ENCODE measurements around the gene CBR3.

The CBR3 gene

DNA sequence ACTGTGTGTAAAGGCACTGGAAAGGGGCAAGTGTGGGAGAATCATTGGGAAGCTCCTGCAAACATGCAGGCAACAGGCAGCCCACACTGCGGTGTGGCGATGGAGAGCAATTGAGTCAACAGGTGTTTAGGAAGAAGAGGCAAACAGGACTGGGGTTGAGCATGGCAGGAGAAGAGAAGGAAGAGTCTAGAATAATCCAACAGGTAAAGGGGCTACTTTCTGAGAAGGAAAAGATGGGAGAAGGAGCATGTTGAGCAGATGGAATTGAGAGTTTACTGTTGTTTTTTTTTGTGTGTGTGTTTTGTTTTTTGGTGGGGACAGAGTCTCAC is 25.9 kb downstream of the CBR3 start:
- H3K27ac ChIP-seq (ENCODE audit: insufficient read depth in 1 of 2, low read depth in 1 of 2, low read length in 2 of 2, poor library complexity in 1 of 2, severe bottlenecking in 2 of 2), result no peak overlapping the region
- POLR2A ChIA-PET, result no interaction called here
- H3K27me3 ChIP-seq (replicated peaks in 2 of 5; ENCODE audit: control insufficient read depth in 4 of 5, insufficient read depth in 5 of 5, low read length in 4 of 5), result no peaks in the 10 kb centered on the region
- CTCF ChIA-PET, result interaction anchor here (0.7 kb wide), 1 partner anchor 15 kb away, joined by 3 read pairs; no protein-coding TSS in a partner anchor
- no peaks in the 10 kb centered on the region for H3K36me3 ChIP-seq (ENCODE audit: control insufficient read depth in 4 of 4, insufficient read depth in 4 of 4, low read length in 3 of 4)
- no peaks in the 10 kb centered on the region for H3K9me3 ChIP-seq (ENCODE audit: control extremely low read depth in 1 of 5, control insufficient read depth in 4 of 5, insufficient read depth in 2 of 5, low read depth in 1 of 5, low read length in 4 of 5)
- peaks cover 10 to 27% (median 17%) of the 10 kb centered on the region in 4 experiments for H3K4me1 ChIP-seq (ENCODE audit: control extremely low read depth in 1 of 4, control insufficient read depth in 4 of 4, insufficient read depth in 4 of 4, low read length in 3 of 4)
- H3K4me3 ChIP-seq (ENCODE audit: control insufficient read depth in 1 of 7, extremely low read depth in 1 of 7, insufficient read depth in 4 of 7, low read depth in 2 of 7, low read length in 6 of 7), result no peak overlapping the region
- WGBS (ENCODE audit: insufficient coverage), result 95% methylated on average over 2 of the region's 2 CpGs
- DNase-seq, result no peak

DNA sequence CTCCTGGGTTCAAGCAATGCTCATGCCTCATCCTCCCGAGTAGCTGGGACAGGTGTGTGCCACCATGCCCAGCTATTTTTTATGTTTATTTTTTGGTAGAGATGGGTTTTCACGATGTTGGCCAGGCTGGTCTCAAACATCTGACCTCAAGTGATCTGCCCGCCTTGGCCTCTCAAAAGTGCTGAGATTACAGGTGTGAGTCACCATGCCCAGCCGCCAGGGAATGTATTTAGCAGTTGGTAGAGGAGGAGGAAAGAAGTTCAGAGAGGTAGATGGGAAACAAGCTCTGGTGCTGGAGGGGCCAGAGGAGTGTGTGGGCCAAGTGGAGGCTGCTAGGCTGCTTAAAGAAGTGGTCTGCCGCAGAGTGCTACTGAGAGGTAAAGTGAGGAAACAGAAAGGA is 27.8 kb downstream of the CBR3 start:
- POLR2A ChIA-PET, result interaction anchor here (0.6 to 1.4 kb wide), 2 partner anchors 11 to 15 kb away, joined by 4 read pairs; no protein-coding TSS in a partner anchor

DNA sequence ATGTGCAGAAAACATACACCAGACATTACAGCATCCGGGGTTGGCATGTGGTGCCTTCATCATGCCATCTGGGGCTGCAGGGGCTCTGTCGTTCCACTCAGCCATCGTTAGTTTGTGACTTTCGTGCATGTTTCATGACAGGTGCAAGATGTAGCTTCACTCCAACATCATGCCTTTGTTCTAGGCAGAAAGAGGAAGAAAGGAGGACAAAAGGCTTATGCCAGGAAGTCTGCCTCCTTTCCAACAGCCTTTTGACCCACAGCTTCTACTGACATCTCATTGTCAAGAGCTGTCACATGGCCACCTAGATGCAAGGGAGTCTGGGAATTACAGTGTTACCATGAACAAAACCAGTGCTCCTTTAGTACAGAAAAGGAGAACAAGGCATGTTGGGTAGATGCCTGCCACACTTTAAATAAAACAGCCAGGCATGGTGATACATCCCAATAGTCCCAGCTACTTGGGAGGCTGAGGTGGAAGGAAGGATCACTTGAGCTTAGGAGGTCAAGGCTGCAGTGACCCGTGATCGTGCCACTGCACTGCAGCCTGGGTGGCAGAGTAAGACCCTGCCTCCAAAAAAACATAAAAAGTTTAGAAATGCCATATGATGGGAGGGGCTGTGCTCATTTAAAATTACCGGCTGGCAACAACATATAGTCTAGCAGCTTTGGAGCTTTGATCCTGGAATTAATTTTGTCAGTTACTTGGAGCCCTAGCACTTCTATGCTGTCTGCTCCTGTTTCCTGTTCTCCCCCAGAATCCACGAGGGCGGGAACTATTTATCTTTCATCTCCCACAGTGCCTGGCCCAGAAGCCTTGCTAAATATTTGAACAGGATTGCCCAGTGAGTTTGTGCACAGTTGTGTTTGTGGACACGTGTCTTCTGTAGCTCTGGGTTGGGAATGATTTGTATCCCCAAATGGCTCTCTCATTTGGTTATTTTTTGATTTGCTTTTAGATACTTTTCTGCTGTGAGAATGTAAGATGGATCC is 29.2 kb downstream of the CBR3 start:
- Histone ChIP-seq H3K36me3 (ENCODE audit: control insufficient read depth in 4 of 4, insufficient read depth in 4 of 4, low read length in 3 of 4) (peaks cover 0 to 6% (median 3%) of the 10 kb centered on the region in 4 experiments), H3K27ac (ENCODE audit: insufficient read depth in 1 of 2, low read depth in 1 of 2, low read length in 2 of 2, poor library complexity in 1 of 2, severe bottlenecking in 2 of 2) (no peak overlapping the region), H3K9me3 (ENCODE audit: control extremely low read depth in 1 of 5, control insufficient read depth in 4 of 5, insufficient read depth in 2 of 5, low read depth in 1 of 5, low read length in 4 of 5) (no peaks in the 10 kb centered on the region), H3K4me1 (ENCODE audit: control extremely low read depth in 1 of 4, control insufficient read depth in 4 of 4, insufficient read depth in 4 of 4, low read length in 3 of 4) (peaks cover 5 to 23% (median 11%) of the 10 kb centered on the region in 4 experiments), H3K4me3 (ENCODE audit: control insufficient read depth in 1 of 7, extremely low read depth in 1 of 7, insufficient read depth in 4 of 7, low read depth in 2 of 7, low read length in 6 of 7) (no peak overlapping the region), H3K27me3 (replicated peaks in 2 of 5; ENCODE audit: control insufficient read depth in 4 of 5, insufficient read depth in 5 of 5, low read length in 4 of 5) (no peaks in the 10 kb centered on the region)
- CTCF ChIA-PET, result interaction anchor here (1.0 to 2.6 kb wide), 4 partner anchors 9 to 14 kb away, joined by 3 to 9 read pairs (median 4); no protein-coding TSS in a partner anchor
- WGBS (ENCODE audit: insufficient coverage), result 72% methylated on average over 5 of the region's 10 CpGs
- POLR2A ChIA-PET, result interaction anchor here (0.6 to 1.4 kb wide), 2 partner anchors 10 to 35 kb away, joined by 3 to 4 read pairs; no protein-coding TSS in a partner anchor
- DNase-seq, result peak in 2 of 3 donors; percentile 17 to 31

More for the DNA sequence above, 27.8 kb downstream of the CBR3 start:
- CTCF ChIA-PET, result interaction anchor here (1.3 to 2.6 kb wide), 3 partner anchors 11 to 16 kb away, joined by 3 to 9 read pairs (median 4); no protein-coding TSS in a partner anchor
- Histone ChIP-seq H3K36me3 (ENCODE audit: control insufficient read depth in 4 of 4, insufficient read depth in 4 of 4, low read length in 3 of 4) (peaks cover 0 to 3% (median 1%) of the 10 kb centered on the region in 4 experiments), H3K27ac (ENCODE audit: insufficient read depth in 1 of 2, low read depth in 1 of 2, low read length in 2 of 2, poor library complexity in 1 of 2, severe bottlenecking in 2 of 2) (no peak overlapping the region), H3K27me3 (replicated peaks in 2 of 5; ENCODE audit: control insufficient read depth in 4 of 5, insufficient read depth in 5 of 5, low read length in 4 of 5) (no peaks in the 10 kb centered on the region), H3K4me1 (ENCODE audit: control extremely low read depth in 1 of 4, control insufficient read depth in 4 of 4, insufficient read depth in 4 of 4, low read length in 3 of 4) (peaks cover 6 to 24% (median 12%) of the 10 kb centered on the region in 4 experiments), H3K9me3 (ENCODE audit: control extremely low read depth in 1 of 5, control insufficient read depth in 4 of 5, insufficient read depth in 2 of 5, low read depth in 1 of 5, low read length in 4 of 5) (no peaks in the 10 kb centered on the region), H3K4me3 (ENCODE audit: control insufficient read depth in 1 of 7, extremely low read depth in 1 of 7, insufficient read depth in 4 of 7, low read depth in 2 of 7, low read length in 6 of 7) (no peak overlapping the region)
- no peak for DNase-seq
- WGBS (ENCODE audit: insufficient coverage), result 96% methylated on average over 4 of the region's 5 CpGs

DNA sequence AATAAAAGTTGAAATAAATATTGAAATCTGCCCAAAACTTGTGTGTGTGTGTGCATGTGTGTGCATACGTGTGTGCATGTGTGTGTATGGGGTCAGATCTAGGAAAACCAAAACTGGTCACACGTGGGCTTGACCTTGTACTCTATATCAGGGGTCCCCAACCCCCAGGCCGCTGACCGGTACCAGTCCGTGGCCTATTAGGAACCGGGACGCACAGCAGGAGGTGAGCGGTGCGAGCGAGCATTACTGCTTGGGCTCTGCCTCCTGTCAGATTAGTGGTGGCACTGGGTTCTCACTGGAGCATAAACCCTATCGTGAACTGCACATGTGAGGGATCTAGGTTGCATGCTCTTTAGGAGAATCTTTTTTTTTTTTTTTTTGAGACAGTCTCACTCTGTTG is 30.5 kb downstream of the CBR3 start:
- DNase-seq, result no peak
- WGBS (ENCODE audit: insufficient coverage), result 97% methylated on average over 11 of the region's 11 CpGs
- CTCF ChIA-PET, result no interaction called here
- no peaks in the 10 kb centered on the region for H3K27me3 ChIP-seq (replicated peaks in 2 of 5; ENCODE audit: control insufficient read depth in 4 of 5, insufficient read depth in 5 of 5, low read length in 4 of 5)
- POLR2A ChIA-PET, result no interaction called here
- H3K27ac ChIP-seq (ENCODE audit: insufficient read depth in 1 of 2, low read depth in 1 of 2, low read length in 2 of 2, poor library complexity in 1 of 2, severe bottlenecking in 2 of 2), result no peak overlapping the region
- H3K4me1 ChIP-seq (ENCODE audit: control extremely low read depth in 1 of 4, control insufficient read depth in 4 of 4, insufficient read depth in 4 of 4, low read length in 3 of 4), result peaks cover 5 to 20% (median 11%) of the 10 kb centered on the region in 4 experiments
- H3K36me3 ChIP-seq (ENCODE audit: control insufficient read depth in 4 of 4, insufficient read depth in 4 of 4, low read length in 3 of 4), result peaks cover 2 to 13% (median 7%) of the 10 kb centered on the region in 4 experiments
- no peak overlapping the region for H3K4me3 ChIP-seq (ENCODE audit: control insufficient read depth in 1 of 7, extremely low read depth in 1 of 7, insufficient read depth in 4 of 7, low read depth in 2 of 7, low read length in 6 of 7)
- H3K9me3 ChIP-seq (ENCODE audit: control extremely low read depth in 1 of 5, control insufficient read depth in 4 of 5, insufficient read depth in 2 of 5, low read depth in 1 of 5, low read length in 4 of 5), result no peaks in the 10 kb centered on the region

DNA sequence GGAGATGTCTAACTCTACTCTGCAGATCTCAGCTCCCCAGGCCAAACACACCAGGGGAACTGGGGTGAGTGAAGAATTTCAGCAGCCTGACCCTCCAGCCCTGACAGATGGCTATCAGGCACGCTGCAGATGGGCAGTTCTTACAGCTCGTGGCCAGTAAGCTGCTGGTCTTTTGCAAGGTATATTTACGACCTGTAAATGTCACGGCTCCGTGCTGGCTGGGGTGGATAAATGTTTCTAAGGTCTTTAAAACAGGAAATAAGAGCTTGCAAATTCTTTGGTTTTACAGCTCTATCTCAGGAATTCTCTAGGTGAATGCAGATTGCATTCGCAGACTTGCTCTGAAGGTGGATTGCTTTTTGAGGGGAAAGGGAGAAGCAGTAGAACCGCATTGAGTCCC is 31.8 kb downstream of the CBR3 start:
- Histone ChIP-seq H3K4me3 (ENCODE audit: control insufficient read depth in 1 of 7, extremely low read depth in 1 of 7, insufficient read depth in 4 of 7, low read depth in 2 of 7, low read length in 6 of 7) (no peak overlapping the region), H3K4me1 (ENCODE audit: control extremely low read depth in 1 of 4, control insufficient read depth in 4 of 4, insufficient read depth in 4 of 4, low read length in 3 of 4) (peaks cover 5 to 24% (median 11%) of the 10 kb centered on the region in 4 experiments), H3K9me3 (ENCODE audit: control extremely low read depth in 1 of 5, control insufficient read depth in 4 of 5, insufficient read depth in 2 of 5, low read depth in 1 of 5, low read length in 4 of 5) (no peaks in the 10 kb centered on the region), H3K27me3 (replicated peaks in 2 of 5; ENCODE audit: control insufficient read depth in 4 of 5, insufficient read depth in 5 of 5, low read length in 4 of 5) (no peaks in the 10 kb centered on the region), H3K36me3 (ENCODE audit: control insufficient read depth in 4 of 4, insufficient read depth in 4 of 4, low read length in 3 of 4) (peaks cover 2 to 13% (median 10%) of the 10 kb centered on the region in 4 experiments), H3K27ac (ENCODE audit: insufficient read depth in 1 of 2, low read depth in 1 of 2, low read length in 2 of 2, poor library complexity in 1 of 2, severe bottlenecking in 2 of 2) (no peak overlapping the region)
- WGBS (ENCODE audit: insufficient coverage), result 78% methylated on average over 7 of the region's 7 CpGs
- no peak for DNase-seq
- CTCF ChIA-PET, result interaction anchor here (0.9 to 1.6 kb wide), 3 partner anchors 22 to 35 kb away, joined by 3 to 4 read pairs (median 3); no protein-coding TSS in a partner anchor
- POLR2A ChIA-PET, result interaction anchor here (0.5 to 0.7 kb wide), 2 partner anchors 666 to 973 kb away, joined by 3 to 7 read pairs; no protein-coding TSS in a partner anchor

DNA sequence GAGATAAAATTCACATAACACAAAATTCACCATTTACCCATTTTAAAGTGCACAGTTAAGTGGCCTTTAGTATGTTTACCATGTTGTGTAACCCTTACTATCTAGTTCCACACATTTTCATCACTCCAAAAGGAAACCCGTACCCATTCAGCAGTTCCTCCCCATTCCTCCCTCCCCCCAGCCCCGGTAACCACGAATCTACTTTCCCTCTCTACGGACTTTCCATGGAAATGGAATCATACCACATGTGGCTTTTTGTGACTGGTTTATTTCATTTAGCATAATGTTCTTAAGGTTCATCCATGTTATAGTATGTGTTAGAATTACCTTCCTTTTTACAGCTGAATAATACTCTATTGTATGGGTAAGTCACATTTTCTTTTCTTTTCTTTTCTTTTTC is 32.7 kb downstream of the CBR3 start:
- H3K9me3 ChIP-seq (ENCODE audit: control extremely low read depth in 1 of 5, control insufficient read depth in 4 of 5, insufficient read depth in 2 of 5, low read depth in 1 of 5, low read length in 4 of 5), result no peaks in the 10 kb centered on the region
- H3K27me3 ChIP-seq (replicated peaks in 2 of 5; ENCODE audit: control insufficient read depth in 4 of 5, insufficient read depth in 5 of 5, low read length in 4 of 5), result no peaks in the 10 kb centered on the region
- H3K4me1 ChIP-seq (ENCODE audit: control extremely low read depth in 1 of 4, control insufficient read depth in 4 of 4, insufficient read depth in 4 of 4, low read length in 3 of 4), result peaks cover 5 to 28% (median 11%) of the 10 kb centered on the region in 4 experiments
- ChIA-PET CTCF (interaction anchor here (0.7 to 1.6 kb wide), 2 partner anchors 30 to 48 kb away, joined by 3 read pairs; no protein-coding TSS in a partner anchor), POLR2A (interaction anchor here (0.7 kb wide), 1 partner anchor 130 kb away, joined by 3 read pairs; no protein-coding TSS in a partner anchor)
- 50% methylated on average over 1 of the region's 4 CpGs for WGBS (ENCODE audit: insufficient coverage)
- H3K36me3 ChIP-seq (ENCODE audit: control insufficient read depth in 4 of 4, insufficient read depth in 4 of 4, low read length in 3 of 4), result peaks cover 2 to 13% (median 10%) of the 10 kb centered on the region in 4 experiments
- no peak overlapping the region for H3K27ac ChIP-seq (ENCODE audit: insufficient read depth in 1 of 2, low read depth in 1 of 2, low read length in 2 of 2, poor library complexity in 1 of 2, severe bottlenecking in 2 of 2)
- no peak overlapping the region for H3K4me3 ChIP-seq (ENCODE audit: control insufficient read depth in 1 of 7, extremely low read depth in 1 of 7, insufficient read depth in 4 of 7, low read depth in 2 of 7, low read length in 6 of 7)
- DNase-seq, result no peak

Measured in common myeloid progenitor, CD34-positive (primary cell).